DOHH2 (cell line): ENCODE data around the gene ZNF264.

ENCODE experiments used
- EZH2phosphoT487 ChIP-seq: fragments of 200-600 bp; sonication (generic); IDR thresholded peaks from 2 replicates; pipeline ENCODE4 v1.6.1; 2017; ENCODE audit warnings: borderline replicate concordance, mild to moderate bottlenecking, antibody characterized with exemption, low read length, moderate library complexity, mixed read lengths
- TF ChIP-seq, protein P1 (sequence below): fragments of 200-600 bp; sonication (generic); IDR thresholded peaks from one replicate; pipeline ENCODE4 v1.5.1; 2014; ENCODE audit warnings: antibody characterized with exemption, mild to moderate bottlenecking, low read depth, low read length; ENCODE audit not compliant: poor library complexity, severe bottlenecking

DNA sequence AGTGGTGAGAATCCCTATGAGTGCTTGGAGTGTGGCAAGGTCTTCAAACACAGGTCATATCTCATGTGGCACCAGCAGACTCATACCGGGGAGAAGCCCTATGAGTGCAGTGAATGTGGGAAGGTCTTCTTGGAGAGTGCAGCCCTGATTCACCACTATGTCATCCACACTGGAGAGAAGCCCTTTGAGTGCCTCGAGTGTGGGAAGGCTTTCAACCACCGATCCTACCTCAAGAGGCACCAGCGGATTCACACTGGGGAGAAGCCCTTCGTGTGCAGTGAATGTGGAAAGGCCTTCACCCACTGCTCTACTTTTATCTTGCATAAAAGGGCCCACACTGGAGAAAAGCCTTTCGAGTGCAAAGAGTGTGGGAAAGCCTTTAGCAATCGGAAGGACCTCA lies 20.8 kb downstream of the ZNF264 start:
- TF ChIP-seq, protein P1, sequence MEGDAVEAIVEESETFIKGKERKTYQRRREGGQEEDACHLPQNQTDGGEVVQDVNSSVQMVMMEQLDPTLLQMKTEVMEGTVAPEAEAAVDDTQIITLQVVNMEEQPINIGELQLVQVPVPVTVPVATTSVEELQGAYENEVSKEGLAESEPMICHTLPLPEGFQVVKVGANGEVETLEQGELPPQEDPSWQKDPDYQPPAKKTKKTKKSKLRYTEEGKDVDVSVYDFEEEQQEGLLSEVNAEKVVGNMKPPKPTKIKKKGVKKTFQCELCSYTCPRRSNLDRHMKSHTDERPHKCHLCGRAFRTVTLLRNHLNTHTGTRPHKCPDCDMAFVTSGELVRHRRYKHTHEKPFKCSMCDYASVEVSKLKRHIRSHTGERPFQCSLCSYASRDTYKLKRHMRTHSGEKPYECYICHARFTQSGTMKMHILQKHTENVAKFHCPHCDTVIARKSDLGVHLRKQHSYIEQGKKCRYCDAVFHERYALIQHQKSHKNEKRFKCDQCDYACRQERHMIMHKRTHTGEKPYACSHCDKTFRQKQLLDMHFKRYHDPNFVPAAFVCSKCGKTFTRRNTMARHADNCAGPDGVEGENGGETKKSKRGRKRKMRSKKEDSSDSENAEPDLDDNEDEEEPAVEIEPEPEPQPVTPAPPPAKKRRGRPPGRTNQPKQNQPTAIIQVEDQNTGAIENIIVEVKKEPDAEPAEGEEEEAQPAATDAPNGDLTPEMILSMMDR, result no peak
- no peak for TF ChIP-seq EZH2phosphoT487
